ENCODE data around the gene HHIPL1.

DNA sequence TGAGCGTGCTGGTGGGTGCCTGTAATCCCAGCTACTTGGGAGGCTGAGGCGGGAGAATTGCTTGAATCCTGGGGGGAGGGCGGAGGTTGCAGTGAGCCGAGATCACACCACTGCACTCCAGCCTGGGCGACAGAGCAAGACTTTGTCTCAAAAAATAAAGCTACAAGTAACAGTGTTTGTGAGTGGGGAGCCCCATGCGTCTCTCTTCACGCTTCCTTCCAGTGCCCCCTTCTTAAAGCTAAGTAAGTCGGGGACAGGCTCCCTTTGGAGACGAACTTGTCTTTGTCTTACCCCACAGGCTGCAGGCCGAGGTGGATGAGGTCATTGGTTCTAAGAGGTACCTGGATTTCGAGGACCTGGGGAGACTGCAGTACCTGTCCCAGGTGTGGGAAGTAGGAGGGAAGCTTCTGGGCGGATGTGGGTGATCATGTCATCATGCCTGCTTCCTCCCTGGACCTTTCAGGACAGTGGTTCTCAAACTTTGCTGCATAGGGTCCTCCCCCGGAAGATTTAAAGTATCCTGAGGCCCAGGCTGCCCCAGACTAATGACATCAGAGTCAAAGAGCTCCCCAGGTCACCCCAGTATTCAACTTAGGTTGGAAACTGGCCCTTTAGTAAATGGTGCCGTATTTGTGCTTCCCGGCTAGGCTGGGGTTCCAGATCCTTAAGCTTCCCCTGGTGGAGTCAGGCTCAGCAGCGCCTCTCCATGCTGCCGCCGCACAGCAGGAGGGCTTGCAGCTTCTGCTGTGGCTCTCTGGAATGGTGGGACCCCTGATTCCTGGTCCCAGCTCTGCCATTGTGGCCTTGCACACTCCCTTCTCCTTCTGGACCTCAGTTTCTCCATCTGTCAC, 76.2 kb downstream of the HHIPL1 start:
- TF ChIP-seq, protein P1, sequence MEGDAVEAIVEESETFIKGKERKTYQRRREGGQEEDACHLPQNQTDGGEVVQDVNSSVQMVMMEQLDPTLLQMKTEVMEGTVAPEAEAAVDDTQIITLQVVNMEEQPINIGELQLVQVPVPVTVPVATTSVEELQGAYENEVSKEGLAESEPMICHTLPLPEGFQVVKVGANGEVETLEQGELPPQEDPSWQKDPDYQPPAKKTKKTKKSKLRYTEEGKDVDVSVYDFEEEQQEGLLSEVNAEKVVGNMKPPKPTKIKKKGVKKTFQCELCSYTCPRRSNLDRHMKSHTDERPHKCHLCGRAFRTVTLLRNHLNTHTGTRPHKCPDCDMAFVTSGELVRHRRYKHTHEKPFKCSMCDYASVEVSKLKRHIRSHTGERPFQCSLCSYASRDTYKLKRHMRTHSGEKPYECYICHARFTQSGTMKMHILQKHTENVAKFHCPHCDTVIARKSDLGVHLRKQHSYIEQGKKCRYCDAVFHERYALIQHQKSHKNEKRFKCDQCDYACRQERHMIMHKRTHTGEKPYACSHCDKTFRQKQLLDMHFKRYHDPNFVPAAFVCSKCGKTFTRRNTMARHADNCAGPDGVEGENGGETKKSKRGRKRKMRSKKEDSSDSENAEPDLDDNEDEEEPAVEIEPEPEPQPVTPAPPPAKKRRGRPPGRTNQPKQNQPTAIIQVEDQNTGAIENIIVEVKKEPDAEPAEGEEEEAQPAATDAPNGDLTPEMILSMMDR (IDR thresholded peaks at IDR 0.05; ENCODE audit: low read depth, low read length, poor library complexity, severe bottlenecking) = no peak
- no peak for TF ChIP-seq EZH2phosphoT487 (IDR thresholded peaks at IDR 0.05; ENCODE audit: borderline replicate concordance, low read length)

All from DOHH2 (cell line).